ENCODE measurements around the gene TRPM1.

The TRPM1 gene

DNA sequence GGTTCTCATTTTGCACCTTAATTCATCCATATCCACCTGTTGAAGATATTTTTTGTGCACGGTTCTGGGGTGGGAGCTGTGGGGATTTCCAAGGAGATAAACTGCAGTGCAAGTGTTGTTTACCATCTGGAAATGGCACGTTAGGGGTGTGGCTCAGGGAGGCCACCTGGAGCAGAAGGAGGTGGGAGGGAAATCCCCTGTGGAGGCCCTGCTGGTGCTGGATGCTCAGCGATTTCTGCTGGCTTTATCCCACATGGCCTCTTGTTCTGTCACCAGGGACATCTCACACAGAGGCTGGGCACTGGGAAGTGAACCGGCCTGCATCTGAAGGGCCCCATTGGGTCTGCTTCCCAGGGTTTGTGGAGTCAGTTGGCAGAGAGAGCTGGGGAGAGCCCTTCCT is 24.3 kb downstream of the TRPM1 start:
- no peak for TF ChIP-seq ZFX (IDR thresholded peaks at IDR 0.05; ENCODE audit: borderline replicate concordance)
- TF ChIP-seq, protein P1, sequence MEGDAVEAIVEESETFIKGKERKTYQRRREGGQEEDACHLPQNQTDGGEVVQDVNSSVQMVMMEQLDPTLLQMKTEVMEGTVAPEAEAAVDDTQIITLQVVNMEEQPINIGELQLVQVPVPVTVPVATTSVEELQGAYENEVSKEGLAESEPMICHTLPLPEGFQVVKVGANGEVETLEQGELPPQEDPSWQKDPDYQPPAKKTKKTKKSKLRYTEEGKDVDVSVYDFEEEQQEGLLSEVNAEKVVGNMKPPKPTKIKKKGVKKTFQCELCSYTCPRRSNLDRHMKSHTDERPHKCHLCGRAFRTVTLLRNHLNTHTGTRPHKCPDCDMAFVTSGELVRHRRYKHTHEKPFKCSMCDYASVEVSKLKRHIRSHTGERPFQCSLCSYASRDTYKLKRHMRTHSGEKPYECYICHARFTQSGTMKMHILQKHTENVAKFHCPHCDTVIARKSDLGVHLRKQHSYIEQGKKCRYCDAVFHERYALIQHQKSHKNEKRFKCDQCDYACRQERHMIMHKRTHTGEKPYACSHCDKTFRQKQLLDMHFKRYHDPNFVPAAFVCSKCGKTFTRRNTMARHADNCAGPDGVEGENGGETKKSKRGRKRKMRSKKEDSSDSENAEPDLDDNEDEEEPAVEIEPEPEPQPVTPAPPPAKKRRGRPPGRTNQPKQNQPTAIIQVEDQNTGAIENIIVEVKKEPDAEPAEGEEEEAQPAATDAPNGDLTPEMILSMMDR (IDR thresholded peaks at IDR 0.05), result no peak
- no peak overlapping the region for H3K27ac ChIP-seq

DNA sequence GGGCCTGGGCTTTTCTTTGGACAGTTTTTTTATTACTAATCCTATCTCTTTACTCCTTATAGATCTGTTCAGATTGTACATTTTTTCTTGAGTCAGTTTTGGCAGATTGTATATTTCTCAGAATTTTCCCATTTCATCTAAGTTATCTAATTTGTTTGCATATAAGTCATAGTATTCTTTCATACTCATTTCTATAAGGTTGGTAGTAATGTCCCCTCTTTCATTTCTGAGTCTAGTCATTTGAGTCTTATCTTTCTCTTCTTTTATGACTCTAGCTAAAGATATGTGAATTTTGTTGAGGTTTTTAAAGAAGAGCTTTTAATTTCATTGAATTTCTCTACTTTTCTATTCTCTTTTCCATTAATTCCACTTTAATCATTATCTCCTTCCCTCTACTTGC is 27.2 kb downstream of the TRPM1 start:
- no peak overlapping the region for H3K27ac ChIP-seq
- TF ChIP-seq, protein P1 (IDR thresholded peaks at IDR 0.05), result no peak
- TF ChIP-seq ZFX (IDR thresholded peaks at IDR 0.05; ENCODE audit: borderline replicate concordance), result no peak

DNA sequence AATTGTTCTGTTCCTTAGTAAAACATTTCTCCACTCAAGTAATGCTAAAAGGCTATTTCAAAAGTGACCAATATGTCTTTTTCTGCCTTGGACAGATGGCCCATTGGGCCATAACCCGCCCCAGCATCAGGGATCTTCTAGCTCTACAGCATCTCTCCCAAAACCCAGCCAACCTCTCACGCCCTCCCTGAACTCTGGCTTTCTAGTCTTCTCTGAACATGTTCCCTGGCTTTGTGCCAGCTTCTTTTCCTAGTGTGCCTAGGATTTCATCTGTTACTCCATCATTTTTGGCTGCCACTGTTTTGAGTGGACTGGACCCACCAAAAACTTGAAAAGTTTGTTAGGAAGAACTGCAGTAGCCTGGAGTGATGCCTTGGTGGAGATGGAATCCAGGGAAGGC is 30.7 kb downstream of the TRPM1 start:
- TF ChIP-seq, protein P1 (IDR thresholded peaks at IDR 0.05), result no peak
- TF ChIP-seq ZFX (IDR thresholded peaks at IDR 0.05; ENCODE audit: borderline replicate concordance), result no peak
- H3K27ac ChIP-seq, result no peak overlapping the region

DNA sequence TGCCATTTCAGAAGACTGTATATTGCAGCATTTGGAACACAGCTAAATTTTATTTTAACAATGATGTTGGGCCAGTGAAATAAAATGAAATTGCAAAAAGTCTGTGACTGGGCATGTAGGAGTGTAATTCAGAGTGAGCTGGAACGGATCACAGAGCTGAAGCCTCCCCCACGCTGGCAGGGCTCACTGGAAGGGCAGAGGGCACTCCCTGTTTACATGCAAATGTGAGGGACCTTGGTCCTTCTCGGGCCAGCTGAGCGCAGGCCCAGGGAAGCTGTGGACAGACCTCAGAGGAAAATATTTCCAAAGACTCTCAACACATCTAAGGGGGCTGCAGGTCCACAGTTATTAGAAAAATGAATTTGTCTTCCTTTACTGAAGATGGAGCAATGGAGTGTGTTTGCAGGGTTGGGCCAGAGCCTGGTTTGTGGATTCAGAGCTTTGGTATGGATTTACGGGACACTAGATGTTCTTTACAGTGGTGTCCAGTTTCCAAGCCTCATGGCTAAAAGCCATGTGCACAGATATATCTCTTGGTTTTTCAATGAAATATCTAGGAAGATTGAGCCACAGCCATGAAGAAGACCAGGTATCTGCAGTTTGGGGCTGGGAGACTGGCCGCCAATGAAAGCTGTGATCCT is 32.0 kb downstream of the TRPM1 start:
- H3K27ac ChIP-seq, result no peak overlapping the region

DNA sequence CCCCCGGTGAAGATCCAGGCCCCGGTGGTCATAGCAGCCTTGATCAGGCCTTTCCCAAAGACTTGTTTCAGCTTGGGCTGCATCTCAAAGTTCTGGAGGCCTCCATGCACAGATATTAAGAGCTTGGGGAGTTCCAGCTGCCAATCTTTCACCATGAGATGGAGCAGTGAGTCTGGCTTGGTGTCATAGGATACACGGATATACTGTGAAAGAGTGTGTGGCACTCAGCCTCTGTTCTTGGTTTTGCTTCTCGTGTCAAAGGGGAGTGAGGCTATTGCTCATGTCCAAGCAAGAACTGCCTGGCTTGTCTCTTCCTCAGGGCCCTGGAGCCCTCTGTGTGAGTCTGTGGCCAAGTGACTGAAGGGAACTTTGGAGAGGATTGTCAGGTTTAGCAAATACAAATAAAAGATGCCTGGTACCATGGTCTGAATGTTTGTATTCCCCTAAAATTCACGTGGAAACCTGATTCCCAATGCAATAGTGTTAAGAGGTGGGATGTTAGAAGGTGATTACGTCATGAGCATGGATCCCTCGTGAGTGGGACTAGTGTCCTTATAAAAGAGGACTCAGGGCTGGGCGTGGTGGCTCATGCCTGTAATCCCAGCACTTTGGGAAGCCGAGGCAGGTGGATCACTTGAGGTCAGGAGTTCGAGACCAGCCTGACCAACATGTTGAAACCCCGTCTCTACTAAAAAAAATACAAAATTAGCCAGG is 33.5 kb downstream of the TRPM1 start:
- TF ChIP-seq ZFX (IDR thresholded peaks at IDR 0.05; ENCODE audit: borderline replicate concordance), result no peak
- TF ChIP-seq, protein P1 (IDR thresholded peaks at IDR 0.05), result no peak
- no peak overlapping the region for H3K27ac ChIP-seq

More for the DNA sequence above, 32.0 kb downstream of the TRPM1 start:
- TF ChIP-seq, protein P1 (IDR thresholded peaks at IDR 0.05), result no peak
- no peak for TF ChIP-seq ZFX (IDR thresholded peaks at IDR 0.05; ENCODE audit: borderline replicate concordance)

DNA sequence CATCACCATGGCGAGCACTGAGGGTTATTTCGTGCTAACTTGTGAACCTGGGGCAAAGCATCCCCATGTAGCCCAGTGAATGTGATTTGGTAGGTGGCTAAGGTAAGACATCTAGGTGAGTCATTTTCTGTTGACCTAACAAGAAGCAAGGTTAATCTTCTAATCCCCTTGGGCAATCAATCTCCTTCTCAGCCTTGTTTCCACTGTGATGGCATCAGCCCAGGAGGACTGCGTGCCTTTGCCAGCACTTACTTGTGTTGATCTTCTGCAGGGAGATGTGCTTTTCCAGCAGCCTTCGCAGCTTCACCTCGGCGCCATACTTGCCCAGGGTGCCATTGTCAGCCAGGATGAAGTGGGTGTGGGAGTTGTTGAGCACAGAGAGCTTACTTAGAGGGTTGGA is 35.7 kb downstream of the TRPM1 start:
- no peak for TF ChIP-seq ZFX (IDR thresholded peaks at IDR 0.05; ENCODE audit: borderline replicate concordance)
- TF ChIP-seq, protein P1 (IDR thresholded peaks at IDR 0.05), result no peak
- no peak overlapping the region for H3K27ac ChIP-seq

DNA sequence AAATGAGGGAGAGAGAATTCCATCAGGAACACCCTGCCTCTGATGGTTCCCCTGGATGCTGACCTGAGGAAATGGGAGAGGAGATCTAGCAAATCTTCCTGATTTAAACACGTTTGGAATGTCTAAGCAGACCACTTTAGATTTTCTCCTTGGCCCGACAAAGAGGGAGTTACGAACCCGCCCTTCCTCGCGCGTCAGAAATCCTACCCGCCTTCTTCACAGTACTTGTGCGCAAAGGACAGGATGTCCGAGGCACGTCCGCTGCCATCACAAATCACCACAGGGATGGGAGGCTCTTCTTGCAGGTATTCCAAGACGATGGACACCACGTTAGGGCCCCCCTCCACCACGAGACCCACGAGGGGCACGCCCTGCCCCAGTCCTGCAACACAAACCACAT is 38.6 kb downstream of the TRPM1 start:
- TF ChIP-seq, protein P1 (IDR thresholded peaks at IDR 0.05), result no peak
- TF ChIP-seq ZFX (IDR thresholded peaks at IDR 0.05; ENCODE audit: borderline replicate concordance), result no peak
- H3K27ac ChIP-seq, result no peak overlapping the region
